IPS DF 6.9 (cell line): Measurements from ENCODE around the gene TRAF3.
"Not testable (repeated sequence)": the region's sequence is repeated elsewhere in the genome, so short reads cannot be mapped to it uniquely, and the experiment has no call there.

Experiments used
- DNase-seq: peaks from one replicate; pipeline ENCODE4 v3.0.0-alpha.2; 2013; ENCODE audit warnings: low read depth, low spot score
- H3K27ac ChIP-seq: one replicate; pipeline ENCODE4 v1.5.1; 2013; ENCODE audit warnings: low read length, control low read depth
- H3K27me3 ChIP-seq: 2 replicates; pipeline ENCODE4 v1.6.1; 2013; ENCODE audit warnings: mild to moderate bottlenecking, low read length; ENCODE audit not compliant: control insufficient read depth, insufficient read depth
- H3K36me3 ChIP-seq: 2 replicates; pipeline ENCODE4 v1.6.1; 2013; ENCODE audit warnings: low read length; ENCODE audit not compliant: control insufficient read depth, insufficient read depth
- H3K4me1 ChIP-seq: 2 replicates; pipeline ENCODE4 v1.6.1; 2013; ENCODE audit warnings: low read length; ENCODE audit not compliant: control insufficient read depth, insufficient read depth
- H3K4me3 ChIP-seq: 2 replicates; pipeline ENCODE4 v1.5.1; 2013; ENCODE audit warnings: mild to moderate bottlenecking, low read length
- H3K9me3 ChIP-seq: 2 replicates; pipeline ENCODE4 v1.6.1; 2013; ENCODE audit warnings: low read length, inconsistent platforms; ENCODE audit not compliant: control insufficient read depth, insufficient read depth
- WGBS: extraction: QIAGEN DNeasy Blood & Tissue Kit; methylation state at CpG from one replicate; pipeline ENCODE4 v1.1.7; 2013; ENCODE audit warnings: mixed read lengths, missing lambda C conversion rate; ENCODE audit not compliant: insufficient read length, insufficient coverage; 5-methylcytosine and 5-hydroxymethylcytosine counted together

TRAF3 gene

DNA sequence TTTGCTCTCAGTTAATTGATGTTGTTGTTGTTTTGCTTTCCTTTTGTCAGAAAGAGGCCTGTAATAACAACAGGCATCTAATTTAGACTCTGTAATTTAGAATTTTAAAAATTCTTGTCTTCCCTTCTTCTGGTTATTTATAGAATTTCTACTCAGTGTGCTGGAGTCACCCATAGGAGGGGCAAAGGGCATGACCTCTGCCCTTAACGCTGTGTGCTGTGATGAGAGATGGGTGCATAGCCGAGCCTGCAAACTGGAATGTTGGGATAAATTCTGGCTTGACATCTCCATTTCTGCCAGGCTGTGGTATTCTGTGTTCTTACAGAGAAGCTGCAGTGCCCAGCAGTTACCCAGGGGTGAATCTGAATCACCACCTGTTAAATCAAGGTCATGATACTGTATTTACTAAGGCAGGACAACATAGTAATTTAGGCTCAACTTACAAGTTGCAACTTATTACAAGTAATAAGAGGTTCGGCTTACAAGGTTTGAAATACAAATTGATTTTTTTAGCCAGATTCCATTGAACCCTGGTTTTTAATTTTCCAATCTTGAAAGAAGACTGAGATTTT is 53.3 kb downstream of the TRAF3 start:
- no peak for DNase-seq
- no peaks in the 10 kb centered on the region for H3K36me3 ChIP-seq
- H3K4me1 ChIP-seq, result peaks cover 10% of the 10 kb centered on the region
- H3K27me3 ChIP-seq, result no peaks in the 10 kb centered on the region
- no peak overlapping the region for H3K27ac ChIP-seq
- H3K9me3 ChIP-seq, result no peaks in the 10 kb centered on the region
- no CpG with 5 or more reads among the region's 3 CpGs for WGBS
- H3K4me3 ChIP-seq, result no peak overlapping the region

DNA sequence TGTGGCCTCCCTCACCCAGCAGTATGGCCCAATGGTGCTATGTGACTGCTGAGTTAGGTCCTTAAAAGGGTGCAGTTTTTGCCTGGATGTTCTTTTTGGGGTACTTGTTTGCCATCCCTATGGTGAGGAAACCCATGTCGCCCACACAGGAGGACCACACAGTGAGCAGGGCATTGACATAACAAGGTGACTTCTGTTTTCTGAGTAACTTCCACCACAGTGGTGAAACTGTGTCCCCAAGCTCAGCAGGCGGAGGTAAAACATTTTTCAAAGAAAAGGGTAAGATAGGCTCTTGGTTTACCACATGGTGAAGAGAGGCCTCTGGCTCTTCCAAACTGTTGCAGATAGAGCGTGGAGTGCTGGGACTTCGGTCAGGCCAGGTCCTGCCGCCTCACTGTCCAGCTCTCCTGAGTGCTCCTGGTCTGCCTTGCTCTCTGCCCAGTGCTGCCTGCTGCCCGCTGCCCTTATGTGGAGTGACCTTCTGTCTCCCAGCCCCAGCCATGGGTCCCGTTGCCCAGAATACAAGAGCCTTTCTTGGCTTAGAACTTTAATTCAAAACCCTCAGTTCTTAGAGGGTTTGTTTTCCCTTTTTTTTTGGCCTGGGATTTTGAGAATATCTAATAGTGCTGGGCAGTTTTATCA is 54.0 kb downstream of the TRAF3 start:
- Histone ChIP-seq H3K4me1 (peaks cover 10% of the 10 kb centered on the region), H3K4me3 (no peak overlapping the region), H3K27me3 (no peaks in the 10 kb centered on the region), H3K9me3 (no peaks in the 10 kb centered on the region), H3K27ac (no peak overlapping the region), H3K36me3 (no peaks in the 10 kb centered on the region)
- no CpG with 5 or more reads among the region's 7 CpGs for WGBS
- DNase-seq, result no peak

DNA sequence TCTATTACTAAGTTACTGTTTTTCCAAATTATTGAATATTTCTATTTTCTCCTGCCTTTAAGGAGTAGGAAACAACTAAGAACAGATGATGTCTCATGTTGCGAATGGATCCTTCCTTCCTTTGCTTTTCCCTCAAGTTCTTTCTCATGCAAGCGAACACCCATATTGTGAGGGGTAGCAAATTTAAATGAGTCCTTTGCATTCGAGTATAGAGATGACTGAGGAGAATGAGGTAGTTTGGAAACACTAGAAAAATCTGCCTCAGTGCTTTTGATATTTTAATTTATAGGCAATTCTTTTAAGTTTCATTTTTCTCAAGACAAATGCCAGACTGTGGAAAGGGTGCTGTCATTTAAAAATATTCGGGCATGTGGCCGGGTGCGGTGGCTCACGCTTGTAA is 56.1 kb downstream of the TRAF3 start:
- H3K27ac ChIP-seq, result no peak overlapping the region
- DNase-seq, result no peak
- no peak overlapping the region for H3K4me3 ChIP-seq

DNA sequence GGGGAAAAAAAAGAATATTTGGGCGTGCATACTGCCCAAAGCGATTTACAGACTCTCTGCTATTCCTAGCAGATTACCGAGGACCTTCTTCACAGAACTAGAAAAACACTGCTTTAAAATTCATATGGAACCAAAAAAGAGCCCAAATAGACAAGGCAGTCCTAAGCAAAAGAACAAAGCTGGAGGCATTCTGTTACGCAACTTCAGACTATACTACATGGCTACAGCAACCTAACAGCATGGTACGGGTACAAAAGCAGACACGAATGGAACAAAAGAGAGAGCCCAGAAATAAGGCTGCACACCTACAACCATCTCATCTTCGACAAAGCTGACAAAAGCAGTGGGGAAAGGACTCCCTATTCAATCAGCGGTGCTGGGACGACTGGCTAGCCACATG is 56.7 kb downstream of the TRAF3 start:
- no peak for DNase-seq
- Histone ChIP-seq H3K4me1 (peaks cover 8% of the 10 kb centered on the region), H3K27me3 (no peaks in the 10 kb centered on the region), H3K36me3 (no peaks in the 10 kb centered on the region), H3K27ac (no peak overlapping the region), H3K4me3 (no peak overlapping the region), H3K9me3 (no peaks in the 10 kb centered on the region)
- WGBS, result no CpG with 5 or more reads among the region's 9 CpGs

More for the DNA sequence above, 56.1 kb downstream of the TRAF3 start:
- Histone ChIP-seq H3K9me3 (no peaks in the 10 kb centered on the region), H3K27me3 (no peaks in the 10 kb centered on the region), H3K4me1 (peaks cover 8% of the 10 kb centered on the region), H3K36me3 (no peaks in the 10 kb centered on the region)
- no CpG with 5 or more reads among the region's 7 CpGs for WGBS

DNA sequence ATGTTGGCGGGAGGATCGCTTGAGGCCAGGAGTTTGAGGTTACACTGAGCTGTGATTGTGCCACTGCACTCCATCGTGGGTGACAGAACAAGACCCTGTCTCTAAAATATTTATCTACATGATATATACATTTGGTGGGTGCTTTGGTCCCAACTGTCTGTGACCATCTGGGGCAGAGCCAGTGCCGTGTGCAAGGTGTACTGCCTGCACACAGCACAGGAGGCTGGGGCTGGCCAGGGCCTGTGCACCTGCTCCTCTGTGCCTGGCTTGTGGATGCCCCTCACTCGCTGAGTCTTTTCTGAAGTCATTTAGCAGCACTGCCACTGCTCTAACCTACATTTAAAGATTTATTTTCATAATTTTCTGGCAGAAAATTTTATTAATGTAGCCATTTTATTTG is 58.7 kb downstream of the TRAF3 start:
- no peak overlapping the region for H3K27ac ChIP-seq
- H3K27me3 ChIP-seq, result no peaks in the 10 kb centered on the region
- peaks cover 5% of the 10 kb centered on the region for H3K4me1 ChIP-seq
- no CpG with 5 or more reads among the region's 5 CpGs for WGBS
- H3K36me3 ChIP-seq, result no peaks in the 10 kb centered on the region
- no peak overlapping the region for H3K4me3 ChIP-seq
- no peaks in the 10 kb centered on the region for H3K9me3 ChIP-seq
- DNase-seq, result no peak

DNA sequence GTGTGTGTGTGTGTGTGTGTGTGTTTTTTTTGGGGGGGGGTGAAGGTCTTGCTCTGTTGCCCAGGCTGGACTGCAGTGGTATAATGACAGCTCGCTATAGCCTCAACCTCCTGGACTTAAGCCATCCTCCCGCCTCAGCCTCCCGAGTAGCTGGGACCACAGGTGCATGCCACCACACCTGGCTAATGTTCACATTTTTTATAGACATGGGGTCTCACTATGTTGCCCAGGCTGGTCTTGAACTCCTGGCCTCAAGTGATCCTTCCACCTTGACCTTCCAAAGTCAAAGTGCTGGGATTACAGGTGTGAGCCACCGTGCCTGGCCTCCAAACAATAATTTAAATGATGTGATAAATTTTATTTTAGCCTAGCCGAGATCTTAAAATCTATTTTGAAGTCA is 59.9 kb downstream of the TRAF3 start:
- H3K36me3 ChIP-seq, H3K4me3 ChIP-seq, DNase-seq, H3K9me3 ChIP-seq, H3K27me3 ChIP-seq, H3K27ac ChIP-seq, H3K4me1 ChIP-seq: not testable (repeated sequence)
- WGBS, result no CpG with 5 or more reads among the region's 5 CpGs

DNA sequence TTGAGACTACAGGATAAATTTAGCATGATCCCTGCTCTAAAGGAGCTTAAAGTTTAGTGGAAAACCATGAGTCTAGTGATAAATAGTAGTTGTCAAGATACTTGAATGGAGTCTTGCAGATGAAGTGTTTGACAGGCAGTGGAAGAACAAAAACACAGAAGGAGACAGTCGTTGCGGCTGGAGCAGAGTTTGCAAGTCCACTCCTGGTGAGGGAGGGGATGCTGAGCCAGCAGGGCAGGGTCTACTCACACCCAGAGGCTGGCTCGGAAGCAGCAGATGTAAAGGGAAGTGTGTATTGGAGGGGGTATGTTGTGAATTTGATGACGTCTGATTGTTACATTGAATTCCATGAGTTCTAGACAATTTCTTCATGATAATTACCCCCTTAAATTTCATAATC is 61.3 kb downstream of the TRAF3 start:
- no peaks in the 10 kb centered on the region for H3K36me3 ChIP-seq
- H3K27me3 ChIP-seq, result no peaks in the 10 kb centered on the region
- no peak overlapping the region for H3K27ac ChIP-seq
- WGBS, result no CpG with 5 or more reads among the region's 4 CpGs
- no peak for DNase-seq
- peaks cover 3% of the 10 kb centered on the region for H3K4me1 ChIP-seq
- no peaks in the 10 kb centered on the region for H3K9me3 ChIP-seq
- no peak overlapping the region for H3K4me3 ChIP-seq

DNA sequence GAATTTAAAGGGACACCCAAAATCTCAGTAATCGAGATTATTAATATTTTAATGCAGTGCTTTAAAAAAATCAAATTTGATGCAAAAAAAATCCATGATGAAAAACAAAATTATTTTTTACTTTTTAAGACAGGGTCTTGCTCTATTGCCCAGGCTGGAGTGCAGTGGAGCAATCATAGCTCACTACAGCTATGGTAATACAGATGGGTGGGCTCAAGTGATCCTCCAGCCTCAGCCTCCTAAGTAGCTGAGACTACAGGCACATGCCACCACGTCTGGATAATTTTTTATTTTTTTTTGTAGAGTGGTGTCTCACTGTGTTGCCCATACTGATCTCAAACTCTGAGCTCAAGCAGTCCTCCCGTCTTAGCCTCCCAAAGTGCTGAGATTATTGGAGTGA is 62.9 kb downstream of the TRAF3 start:
- Histone ChIP-seq H3K4me3 (no peak overlapping the region), H3K27me3 (no peaks in the 10 kb centered on the region), H3K27ac (no peak overlapping the region), H3K4me1 (peaks cover 1% of the 10 kb centered on the region), H3K9me3 (no peaks in the 10 kb centered on the region), H3K36me3 (no peaks in the 10 kb centered on the region)
- no peak for DNase-seq
- WGBS, result no CpG with 5 or more reads among the region's 3 CpGs

DNA sequence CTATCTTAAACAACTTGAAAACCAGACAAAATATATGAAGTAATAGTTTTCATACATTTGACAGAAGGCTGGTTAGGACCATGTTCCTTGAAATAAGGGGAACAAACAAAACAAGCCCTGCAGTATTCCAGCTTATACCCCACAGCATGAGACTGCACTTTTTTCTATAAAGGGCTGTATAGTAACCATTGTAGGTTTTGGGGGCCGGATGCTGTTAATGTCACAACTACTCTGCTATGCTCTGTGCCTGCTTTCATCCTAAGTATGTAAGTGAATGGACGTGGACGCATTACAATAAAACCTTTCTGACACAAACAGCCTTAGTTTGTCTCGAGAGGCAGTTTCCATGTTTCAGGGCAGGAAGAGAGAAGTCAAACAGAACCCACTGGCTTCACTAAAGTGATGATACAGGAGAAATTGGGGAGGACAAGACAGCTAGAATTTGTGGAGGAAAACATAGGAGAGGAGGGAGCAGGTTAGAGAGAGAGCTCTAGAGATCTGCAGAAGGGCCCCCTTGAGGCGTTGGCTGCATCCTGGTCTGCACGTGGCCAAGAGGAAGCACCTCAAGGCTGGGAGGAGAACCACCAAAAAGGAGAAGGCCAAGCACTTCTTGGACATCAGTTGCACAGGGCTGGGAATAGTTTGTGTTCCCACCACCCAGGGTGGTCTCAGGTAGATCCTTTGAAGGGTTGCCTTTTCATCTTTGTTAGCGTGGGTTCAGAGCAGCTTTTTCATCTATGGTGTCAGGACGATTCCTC is 63.7 kb downstream of the TRAF3 start:
- DNase-seq, result no peak
- H3K4me3 ChIP-seq, result no peak overlapping the region
- no CpG with 5 or more reads among the region's 8 CpGs for WGBS

DNA sequence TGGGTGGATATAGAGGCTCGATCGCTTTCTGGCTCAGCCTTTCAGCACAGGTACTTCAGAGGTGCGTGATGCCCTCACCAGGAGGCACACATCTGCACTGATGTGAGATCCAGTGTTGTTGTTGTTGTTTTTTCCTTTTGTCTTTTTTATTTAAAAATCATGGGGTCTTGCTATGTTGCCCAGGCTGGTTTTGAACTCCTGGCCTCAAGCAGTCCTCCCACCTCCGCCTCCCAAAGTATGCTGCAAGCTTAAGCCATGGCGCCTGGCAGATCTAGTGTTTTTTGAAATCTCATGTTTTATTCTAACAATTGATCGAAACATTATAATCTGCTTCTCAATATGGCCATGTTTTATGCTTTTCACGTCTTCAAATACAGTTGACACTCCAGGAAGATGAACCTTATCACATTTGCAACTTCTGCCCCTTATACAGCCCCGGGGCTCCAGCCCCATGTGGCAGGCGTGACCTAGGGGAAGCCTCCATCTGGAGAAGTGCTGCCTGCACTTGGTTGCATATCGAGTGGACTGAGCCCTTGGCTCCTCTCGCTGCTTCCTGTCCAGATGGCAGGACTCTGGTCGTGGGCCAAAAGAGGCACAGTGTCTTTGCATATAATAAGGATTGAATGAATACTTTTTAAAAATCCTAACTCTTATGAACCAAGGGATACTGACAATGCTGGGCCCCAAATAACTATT is 71.7 kb downstream of the TRAF3 start:
- Histone ChIP-seq H3K4me1 (no peaks in the 10 kb centered on the region), H3K36me3 (no peaks in the 10 kb centered on the region), H3K9me3 (no peaks in the 10 kb centered on the region), H3K27ac (no peak overlapping the region), H3K4me3 (no peak overlapping the region), H3K27me3 (no peaks in the 10 kb centered on the region)
- no CpG with 5 or more reads among the region's 12 CpGs for WGBS
- no peak for DNase-seq

More for the DNA sequence above, 63.7 kb downstream of the TRAF3 start:
- Histone ChIP-seq H3K27ac (no peak overlapping the region), H3K9me3 (no peaks in the 10 kb centered on the region), H3K4me1 (peaks cover 1% of the 10 kb centered on the region), H3K36me3 (no peaks in the 10 kb centered on the region), H3K27me3 (no peaks in the 10 kb centered on the region)
